Suprapubic skin (tissue), 4 donors: ENCODE data around the gene GRIP2.

Source experiments
- CTCF ChIP-seq, 2 donors: fragments of 200-600 bp in 1 of 2; fragments of 450-650 bp in 1 of 2; sonication (generic) in 1 of 2; IDR thresholded peaks; one replicate each; pipeline ENCODE4 v1.5.1; 2016 to 2019; ENCODE audit warnings: antibody characterized with exemption in 2 of 2, mild to moderate bottlenecking in 1 of 2, moderate library complexity in 1 of 2
- EP300 ChIP-seq: sonication (generic); formaldehyde crosslinking; IDR thresholded peaks from one replicate; pipeline ENCODE4 v1.6.1; 2017; ENCODE audit warnings: antibody characterized with exemption
- POLR2A ChIP-seq, 2 donors: fragments of 450-650 bp; IDR thresholded peaks; one replicate each; pipeline ENCODE4 v1.6.1; 2017; ENCODE audit warnings: antibody characterized with exemption in 2 of 2, mild to moderate bottlenecking in 2 of 2, moderate library complexity in 2 of 2
- POLR2AphosphoS5 ChIP-seq, 3 donors: sonication (generic); formaldehyde crosslinking; IDR thresholded peaks; one replicate each; pipeline ENCODE4 v1.6.1; 2017; ENCODE audit warnings: antibody characterized with exemption in 3 of 3

GRCh38 chr3:14573706-14574105, 33.6 kb upstream of the GRIP2 start:
- TF ChIP-seq CTCF (IDR thresholded peaks at IDR 0.05) (no peak), POLR2AphosphoS5 (IDR thresholded peaks at IDR 0.05) (no peak), EP300 (no peak), POLR2A (IDR thresholded peaks at IDR 0.05) (no peak)
